ENCODE data around the gene GPX4.

Gene GPX4

GRCh38 chr19:1130771-1131717, 27.2 kb downstream of the GPX4 start:
- DNase-seq (ENCODE audit: low spot score), result no peak

GRCh38 chr19:1131718-1132551, 28.1 kb downstream of the GPX4 start:
- peak; percentile 40 for DNase-seq (ENCODE audit: low spot score)

GRCh38 chr19:1132552-1133383, 29.0 kb downstream of the GPX4 start:
- DNase-seq (ENCODE audit: low spot score), result no peak

- DNase-seq (ENCODE audit: low spot score), result peak; percentile 17
Measured at GRCh38 chr19:1133471-1133929, 29.7 kb downstream of the GPX4 start.

GRCh38 chr19:1134431-1134830, 30.6 kb downstream of the GPX4 start:
- no peak for DNase-seq (ENCODE audit: low spot score)

- no peak for DNase-seq (ENCODE audit: low spot score)
Measured at GRCh38 chr19:1135454-1135853, 31.7 kb downstream of the GPX4 start.

GRCh38 chr19:1136201-1136600, 32.4 kb downstream of the GPX4 start:
- DNase-seq (ENCODE audit: low spot score), result no peak

- no peak for DNase-seq (ENCODE audit: low spot score)
Measured at GRCh38 chr19:1136621-1137317, 33.0 kb downstream of the GPX4 start.

- no peak for DNase-seq (ENCODE audit: low spot score)
Measured at GRCh38 chr19:1138121-1138520, 34.3 kb downstream of the GPX4 start.

- DNase-seq (ENCODE audit: low spot score), result no peak
Measured at GRCh38 chr19:1139126-1139525, 35.3 kb downstream of the GPX4 start.

- DNase-seq (ENCODE audit: low spot score), result no peak
Measured at GRCh38 chr19:1140272-1141027, 36.7 kb downstream of the GPX4 start.

- no peak for DNase-seq (ENCODE audit: low spot score)
Measured at GRCh38 chr19:1141944-1142343, 38.1 kb downstream of the GPX4 start.

GRCh38 chr19:1143828-1144399, 40.1 kb downstream of the GPX4 start:
- no peak for DNase-seq (ENCODE audit: low spot score)

GRCh38 chr19:1144741-1145140, 40.9 kb downstream of the GPX4 start:
- no peak for DNase-seq (ENCODE audit: low spot score)

GRCh38 chr19:1145635-1146411, 42.0 kb downstream of the GPX4 start:
- no peak for DNase-seq (ENCODE audit: low spot score)

GRCh38 chr19:1146412-1146699, 42.6 kb downstream of the GPX4 start:
- no peak for DNase-seq (ENCODE audit: low spot score)

GRCh38 chr19:1146858-1147780, 43.3 kb downstream of the GPX4 start:
- no peak for DNase-seq (ENCODE audit: low spot score)

- DNase-seq (ENCODE audit: low spot score), result no peak
Measured at GRCh38 chr19:1147934-1148549, 44.2 kb downstream of the GPX4 start.
